ENCODE data around the gene GSTM2.

Gene GSTM2

GRCh38 chr1:109667452-109668122 lies at the start of gene GSTM2:
GSTM2 (plus strand) TSS chr1:109668057; CDS start chr1:109668116, 59 bp downstream.
- TF ChIP-seq, protein P1, sequence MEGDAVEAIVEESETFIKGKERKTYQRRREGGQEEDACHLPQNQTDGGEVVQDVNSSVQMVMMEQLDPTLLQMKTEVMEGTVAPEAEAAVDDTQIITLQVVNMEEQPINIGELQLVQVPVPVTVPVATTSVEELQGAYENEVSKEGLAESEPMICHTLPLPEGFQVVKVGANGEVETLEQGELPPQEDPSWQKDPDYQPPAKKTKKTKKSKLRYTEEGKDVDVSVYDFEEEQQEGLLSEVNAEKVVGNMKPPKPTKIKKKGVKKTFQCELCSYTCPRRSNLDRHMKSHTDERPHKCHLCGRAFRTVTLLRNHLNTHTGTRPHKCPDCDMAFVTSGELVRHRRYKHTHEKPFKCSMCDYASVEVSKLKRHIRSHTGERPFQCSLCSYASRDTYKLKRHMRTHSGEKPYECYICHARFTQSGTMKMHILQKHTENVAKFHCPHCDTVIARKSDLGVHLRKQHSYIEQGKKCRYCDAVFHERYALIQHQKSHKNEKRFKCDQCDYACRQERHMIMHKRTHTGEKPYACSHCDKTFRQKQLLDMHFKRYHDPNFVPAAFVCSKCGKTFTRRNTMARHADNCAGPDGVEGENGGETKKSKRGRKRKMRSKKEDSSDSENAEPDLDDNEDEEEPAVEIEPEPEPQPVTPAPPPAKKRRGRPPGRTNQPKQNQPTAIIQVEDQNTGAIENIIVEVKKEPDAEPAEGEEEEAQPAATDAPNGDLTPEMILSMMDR (conservative IDR thresholded peaks at IDR 0.05; ENCODE audit: low read length): no peak
- DNase-seq (ENCODE audit: low read depth): peak; percentile 81
- peak within 1 kb of the TSS; percentile 68 for H3K4me3 ChIP-seq (ENCODE audit: low read length)

GRCh38 chr1:109618661-109619575 lies 48.9 kb upstream of the GSTM2 start:
- H3K4me3 ChIP-seq (ENCODE audit: low read length): peak overlapping the region; percentile 99
- TF ChIP-seq, protein P1 (conservative IDR thresholded peaks at IDR 0.05; ENCODE audit: low read length): no peak
- no peak for DNase-seq (ENCODE audit: low read depth)

DNA sequence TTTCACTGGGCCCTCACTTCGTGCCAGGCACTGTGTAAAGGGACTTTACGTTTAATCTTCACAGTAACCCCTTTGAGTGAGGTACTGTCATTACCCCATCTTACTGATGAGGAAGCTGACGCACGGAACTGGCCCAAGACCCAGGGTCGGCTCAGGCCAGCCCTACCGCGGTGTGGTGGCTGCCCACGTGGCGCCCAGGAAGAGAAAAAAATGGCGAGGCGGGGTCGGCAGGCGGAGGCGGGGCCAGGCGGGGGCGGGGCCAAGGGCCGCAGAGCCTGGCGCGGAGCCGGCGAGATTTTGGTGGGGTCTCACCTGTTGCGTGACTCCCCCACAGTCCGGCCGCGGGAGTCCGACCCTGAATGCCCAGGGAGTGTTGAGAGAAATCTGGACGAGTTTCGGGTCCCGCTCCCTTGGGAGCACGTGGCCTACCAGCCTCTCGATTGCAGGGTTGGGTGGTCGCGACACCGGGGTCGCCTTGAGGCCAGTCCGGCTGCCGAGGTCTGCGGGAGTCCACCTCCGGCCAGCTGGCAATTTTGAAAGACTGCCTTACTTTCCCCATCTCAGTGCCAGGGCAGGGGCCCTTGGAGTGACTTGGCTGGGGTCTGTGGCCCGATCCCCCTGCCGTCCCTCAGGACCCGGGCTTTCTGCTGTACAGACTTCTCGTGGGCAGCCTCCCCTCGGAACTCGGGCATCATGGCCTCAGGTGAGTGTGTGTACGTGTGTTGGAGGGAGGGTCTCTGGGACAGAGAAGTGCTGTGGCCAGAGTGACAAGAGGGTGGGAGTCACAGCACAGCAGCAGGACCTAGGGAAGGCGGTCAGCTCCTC lies 48.1 kb upstream of the GSTM2 start, which contains the start of the genes AMPD2 and GNAT2:
TSS of gene AMPD2 (plus strand) at position 262 of the 825 bp plus-strand sequence. CDS start 1,339 bp downstream, outside the sequence.
TSS of gene GNAT2 (minus strand) at position 41 of the 825 bp plus-strand sequence. CDS start 6,746 bp downstream, outside the sequence.
- TF ChIP-seq, protein P1 (conservative IDR thresholded peaks at IDR 0.05; ENCODE audit: low read length): no peak
- DNase-seq (ENCODE audit: low read depth): peak; percentile 90
- H3K4me3 ChIP-seq (ENCODE audit: low read length): peak within 1 kb of the TSS; percentile 99

DNA sequence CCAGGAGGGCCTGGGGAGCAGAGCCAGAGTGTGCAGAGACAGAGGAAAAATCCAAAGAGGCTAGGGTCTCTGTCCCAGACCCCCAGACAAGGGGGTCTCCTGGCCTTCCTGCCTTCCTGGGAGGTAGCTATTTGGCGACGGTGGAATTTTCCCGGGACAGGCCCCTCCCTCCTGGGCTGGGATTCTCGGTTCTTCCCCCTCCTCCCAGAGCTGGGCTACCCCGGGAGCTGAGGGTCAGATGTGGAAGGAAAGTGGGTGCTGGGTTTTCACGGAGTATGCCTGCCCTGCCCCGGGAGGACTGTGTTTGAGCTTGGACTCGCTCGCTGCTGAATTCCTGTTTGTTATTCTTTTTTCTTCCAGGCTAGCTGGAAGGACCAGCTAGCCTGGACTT lies 47.5 kb upstream of the GSTM2 start:
- peak; percentile 68 for DNase-seq (ENCODE audit: low read depth)
- peak overlapping the region; percentile 99 for H3K4me3 ChIP-seq (ENCODE audit: low read length)
- TF ChIP-seq, protein P1 (conservative IDR thresholded peaks at IDR 0.05; ENCODE audit: low read length): no peak

DNA sequence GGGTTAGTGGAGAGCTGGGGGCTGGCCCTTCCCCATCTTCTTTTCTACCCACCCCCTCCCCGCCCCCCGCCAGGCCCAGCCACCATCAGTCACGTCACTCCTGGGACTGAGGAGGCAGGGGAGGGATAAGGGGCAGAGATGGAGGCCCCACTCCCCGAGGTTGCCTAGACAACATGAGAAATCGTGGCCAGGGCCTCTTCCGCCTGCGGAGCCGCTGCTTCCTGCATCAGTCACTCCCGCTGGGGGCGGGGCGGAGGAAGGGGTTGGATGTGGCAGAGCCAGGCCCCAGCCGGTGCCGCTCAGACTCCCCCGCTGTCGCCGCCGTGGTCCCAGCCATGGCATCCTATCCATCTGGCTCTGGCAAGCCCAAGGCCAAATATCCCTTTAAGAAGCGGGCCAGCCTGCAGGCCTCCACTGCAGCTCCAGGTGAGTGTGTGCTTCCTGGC lies 47.0 kb upstream of the GSTM2 start:
- peak; percentile 94 for DNase-seq (ENCODE audit: low read depth)
- TF ChIP-seq, protein P1 (conservative IDR thresholded peaks at IDR 0.05; ENCODE audit: low read length): no peak
- peak overlapping the region; percentile 99 for H3K4me3 ChIP-seq (ENCODE audit: low read length)

- DNase-seq (ENCODE audit: low read depth): peak; percentile 25
- peak overlapping the region; percentile 99 for H3K4me3 ChIP-seq (ENCODE audit: low read length)
- TF ChIP-seq, protein P1 (conservative IDR thresholded peaks at IDR 0.05; ENCODE audit: low read length): no peak
These were observed 46.3 kb upstream of the GSTM2 start for GRCh38 chr1:109621379-109622136.

All from AG10803 (cell line).